ENCODE data around the gene SYMPK. TPM values are rescaled to one million over a fixed set of nuclear protein-coding genes. Genes with fewer than 3 reads are reported as not detected.
A peak's percentile ranks its signal among the peaks of the same experiment; 100 is the strongest.

The SYMPK gene
- total RNA-seq, 2 experiments from 2014 or later = 97.3 to 98.3 TPM

DNA sequence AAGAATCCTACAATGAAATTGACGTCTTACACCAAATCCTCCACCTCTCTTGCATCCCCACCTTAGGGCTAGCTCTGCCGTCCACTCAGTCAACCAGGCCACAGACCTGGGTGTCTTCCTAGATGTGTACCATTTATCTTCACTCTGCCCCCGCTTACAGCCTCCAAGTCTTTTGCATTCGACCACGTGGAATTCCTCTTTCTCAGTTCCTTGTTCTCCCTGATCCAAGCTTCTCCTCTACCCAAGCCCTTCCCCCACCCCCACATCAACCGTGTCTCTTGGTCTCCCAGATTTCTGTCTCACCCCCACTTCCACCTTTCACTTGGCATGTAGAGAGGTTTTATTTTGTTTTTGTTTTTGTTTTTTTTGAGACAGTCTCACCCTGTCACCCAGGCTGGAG, 69.1 kb downstream of the SYMPK start:
- peaks cover 46% of the 10 kb centered on the region for H3K27me3 Mint-ChIP-seq (ENCODE audit: low read depth)
- ChIA-PET POLR2A (no interaction called here), CTCF (interaction anchor here (2.5 to 8.2 kb wide), 2 partner anchors 15 to 25 kb away, joined by 8 to 62 read pairs; partner anchors contain the start of gene SIX5)
- peaks cover 15% of the 10 kb centered on the region for H3K36me3 Mint-ChIP-seq (ENCODE audit: low read depth)
- H3K4me3 Mint-ChIP-seq = no peak overlapping the region
- ATAC-seq (no peak), DNase-seq (no peak)
- H3K9me3 Mint-ChIP-seq (ENCODE audit: insufficient read depth) = no peaks in the 10 kb centered on the region
- peaks cover 29% of the 10 kb centered on the region for H3K4me1 Mint-ChIP-seq (ENCODE audit: low read depth)
- no peak overlapping the region for H3K27ac Mint-ChIP-seq

- POLR2A ChIA-PET = interaction anchor here (0.6 kb wide), 1 partner anchor 77 kb away, joined by 4 read pairs; no protein-coding TSS in a partner anchor
- H3K27ac Mint-ChIP-seq = peak overlapping the region; percentile 84
- peaks cover 22% of the 10 kb centered on the region for H3K36me3 Mint-ChIP-seq (ENCODE audit: low read depth)
- H3K4me1 Mint-ChIP-seq (ENCODE audit: low read depth) = peaks cover 27% of the 10 kb centered on the region
- DNase-seq (no peak), ATAC-seq (no peak)
- peaks cover 50% of the 10 kb centered on the region for H3K27me3 Mint-ChIP-seq (ENCODE audit: low read depth)
- CTCF ChIA-PET = interaction anchor here (1.0 to 8.2 kb wide), 4 partner anchors 14 to 101 kb away, joined by 3 to 62 read pairs (median 10); partner anchors contain the start of genes QPCTL and SIX5
- H3K4me3 Mint-ChIP-seq = peak overlapping the region; percentile 73
- no peaks in the 10 kb centered on the region for H3K9me3 Mint-ChIP-seq (ENCODE audit: insufficient read depth)
Observed at GRCh38 chr19:45793178-45793564, 69.8 kb downstream of the SYMPK start.

- Mint-ChIP-seq H3K27me3 (ENCODE audit: low read depth) (peaks cover 49% of the 10 kb centered on the region), H3K9me3 (ENCODE audit: insufficient read depth) (no peaks in the 10 kb centered on the region), H3K4me1 (ENCODE audit: low read depth) (peaks cover 27% of the 10 kb centered on the region), H3K4me3 (peak within 1 kb of the TSS; percentile 82), H3K27ac (peak within 1 kb of the TSS; percentile 84), H3K36me3 (ENCODE audit: low read depth) (peaks cover 24% of the 10 kb centered on the region)
- DNase-seq = peak; percentile 100
- ChIA-PET CTCF (interaction anchor here (1.0 to 8.2 kb wide), 6 partner anchors 14 to 100 kb away, joined by 3 to 62 read pairs (median 6); partner anchors contain the start of genes QPCTL and SIX5), POLR2A (interaction anchor here (0.6 to 1.2 kb wide), 2 partner anchors 62 to 76 kb away, joined by 4 read pairs; partner anchors contain the start of gene FBXO46)
- peak; percentile 85 for ATAC-seq
Observed at GRCh38 chr19:45792470-45793177, 70.3 kb downstream of the SYMPK start, which contains the start of gene DMWD. Gene DMWD (minus strand): TSS chr19:45792845. CDS start chr19:45792756, 89 bp downstream.

DNA sequence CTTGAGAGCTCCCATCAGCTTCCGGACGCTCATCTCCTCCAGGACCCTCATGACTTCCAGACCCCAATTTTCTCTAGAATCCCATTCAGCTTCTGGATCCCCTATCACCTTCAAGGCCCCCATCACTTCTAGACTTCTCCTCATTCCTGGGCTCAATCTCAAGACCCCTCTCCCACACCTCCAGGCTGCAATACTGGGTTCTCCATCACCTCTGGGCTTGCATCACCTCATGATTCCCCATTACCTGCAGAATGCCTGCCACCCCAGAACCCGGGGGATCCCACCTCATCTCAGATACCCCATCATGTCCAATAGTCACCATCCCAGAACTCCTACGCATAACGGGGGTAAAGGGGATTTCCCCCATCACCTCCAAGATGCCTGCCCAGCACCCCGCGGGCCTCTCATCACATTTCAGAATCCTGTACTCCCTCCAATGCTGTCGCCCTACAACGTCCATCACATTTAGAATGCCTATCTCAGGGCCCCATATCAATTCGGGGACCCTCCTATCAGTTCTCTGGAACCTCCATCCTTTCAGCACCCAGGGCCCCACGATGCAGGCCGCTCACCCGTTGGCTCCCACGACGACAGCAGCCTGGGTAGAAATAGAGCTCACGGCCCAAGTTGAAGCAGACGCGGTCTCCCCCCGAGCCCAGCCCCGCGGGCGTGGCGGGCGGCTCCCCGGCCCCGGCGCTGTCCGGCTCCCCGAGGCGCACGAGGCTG, 71.0 kb downstream of the SYMPK start:
- no peaks in the 10 kb centered on the region for H3K9me3 Mint-ChIP-seq (ENCODE audit: insufficient read depth)
- peaks cover 54% of the 10 kb centered on the region for H3K27me3 Mint-ChIP-seq (ENCODE audit: low read depth)
- peak; percentile 38 for DNase-seq
- POLR2A ChIA-PET = interaction anchor here (0.5 to 1.2 kb wide), 3 partner anchors 22 to 124 kb away, joined by 3 to 6 read pairs (median 4); partner anchors contain the start of genes FBXO46, GIPR and SIX5
- peak overlapping the region; percentile 82 for H3K4me3 Mint-ChIP-seq
- peaks cover 24% of the 10 kb centered on the region for H3K36me3 Mint-ChIP-seq (ENCODE audit: low read depth)
- ATAC-seq = no peak
- H3K4me1 Mint-ChIP-seq (ENCODE audit: low read depth) = peaks cover 27% of the 10 kb centered on the region
- CTCF ChIA-PET = interaction anchor here (1.0 to 8.2 kb wide), 8 partner anchors 8 to 99 kb away, joined by 3 to 62 read pairs (median 6); partner anchors contain the start of genes QPCTL and SIX5
- H3K27ac Mint-ChIP-seq = peak overlapping the region; percentile 84

DNA sequence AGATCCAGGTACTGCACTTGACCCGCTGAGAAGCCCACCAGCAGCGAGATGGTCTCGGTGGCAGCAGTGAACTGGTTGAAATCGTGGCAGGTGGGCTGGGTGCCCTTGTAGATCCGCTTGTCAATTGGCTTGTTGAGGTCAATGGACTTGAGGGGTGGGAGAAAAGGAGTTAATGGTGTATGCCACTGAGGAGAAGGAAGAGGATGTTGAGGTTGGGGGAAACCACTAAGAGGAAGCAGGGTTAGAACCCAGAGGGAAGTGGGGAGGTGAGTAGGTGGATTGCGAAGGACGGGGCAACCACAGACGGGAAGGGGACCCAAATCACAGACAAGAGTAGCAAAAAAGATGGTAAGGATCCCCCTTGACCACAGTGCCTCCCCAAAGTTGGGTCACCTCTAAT, 72.0 kb downstream of the SYMPK start:
- peaks cover 27% of the 10 kb centered on the region for H3K4me1 Mint-ChIP-seq (ENCODE audit: low read depth)
- DNase-seq = peak; percentile 72
- peaks cover 30% of the 10 kb centered on the region for H3K36me3 Mint-ChIP-seq (ENCODE audit: low read depth)
- ChIA-PET POLR2A (interaction anchor here (1.1 to 1.2 kb wide), 2 partner anchors 21 to 60 kb away, joined by 4 to 6 read pairs; partner anchors contain the start of genes FBXO46 and SIX5), CTCF (interaction anchor here (0.8 to 8.2 kb wide), 6 partner anchors 9 to 98 kb away, joined by 3 to 62 read pairs (median 6); partner anchors contain the start of genes QPCTL and SIX5)
- no peak for ATAC-seq
- H3K4me3 Mint-ChIP-seq = peak overlapping the region; percentile 82
- H3K9me3 Mint-ChIP-seq (ENCODE audit: insufficient read depth) = no peaks in the 10 kb centered on the region
- H3K27ac Mint-ChIP-seq = peak overlapping the region; percentile 8
- H3K27me3 Mint-ChIP-seq (ENCODE audit: low read depth) = peaks cover 55% of the 10 kb centered on the region

- ChIA-PET CTCF (interaction anchor here (0.6 to 8.2 kb wide), 5 partner anchors 10 to 224 kb away, joined by 3 to 62 read pairs (median 3); partner anchors contain the start of gene SIX5), POLR2A (no interaction called here)
- H3K27ac Mint-ChIP-seq = no peak overlapping the region
- H3K9me3 Mint-ChIP-seq (ENCODE audit: insufficient read depth) = no peaks in the 10 kb centered on the region
- DNase-seq = no peak
- ATAC-seq = no peak
- H3K27me3 Mint-ChIP-seq (ENCODE audit: low read depth) = peaks cover 46% of the 10 kb centered on the region
- H3K4me3 Mint-ChIP-seq = no peak overlapping the region
- H3K36me3 Mint-ChIP-seq (ENCODE audit: low read depth) = peaks cover 30% of the 10 kb centered on the region
- peaks cover 27% of the 10 kb centered on the region for H3K4me1 Mint-ChIP-seq (ENCODE audit: low read depth)
Observed at GRCh38 chr19:45789035-45789786, 73.7 kb downstream of the SYMPK start.

GRCh38 chr19:45786533-45786894, 76.4 kb downstream of the SYMPK start:
- DNase-seq = no peak
- H3K4me3 Mint-ChIP-seq = no peak overlapping the region
- H3K36me3 Mint-ChIP-seq (ENCODE audit: low read depth) = peaks cover 30% of the 10 kb centered on the region
- H3K9me3 Mint-ChIP-seq (ENCODE audit: insufficient read depth) = no peaks in the 10 kb centered on the region
- ChIA-PET CTCF (interaction anchor here (1.3 kb wide), 1 partner anchor 13 kb away, joined by 4 read pairs; no protein-coding TSS in a partner anchor), POLR2A (no interaction called here)
- H3K27ac Mint-ChIP-seq = no peak overlapping the region
- peaks cover 12% of the 10 kb centered on the region for H3K4me1 Mint-ChIP-seq (ENCODE audit: low read depth)
- ATAC-seq = no peak
- peaks cover 30% of the 10 kb centered on the region for H3K27me3 Mint-ChIP-seq (ENCODE audit: low read depth)

DNA sequence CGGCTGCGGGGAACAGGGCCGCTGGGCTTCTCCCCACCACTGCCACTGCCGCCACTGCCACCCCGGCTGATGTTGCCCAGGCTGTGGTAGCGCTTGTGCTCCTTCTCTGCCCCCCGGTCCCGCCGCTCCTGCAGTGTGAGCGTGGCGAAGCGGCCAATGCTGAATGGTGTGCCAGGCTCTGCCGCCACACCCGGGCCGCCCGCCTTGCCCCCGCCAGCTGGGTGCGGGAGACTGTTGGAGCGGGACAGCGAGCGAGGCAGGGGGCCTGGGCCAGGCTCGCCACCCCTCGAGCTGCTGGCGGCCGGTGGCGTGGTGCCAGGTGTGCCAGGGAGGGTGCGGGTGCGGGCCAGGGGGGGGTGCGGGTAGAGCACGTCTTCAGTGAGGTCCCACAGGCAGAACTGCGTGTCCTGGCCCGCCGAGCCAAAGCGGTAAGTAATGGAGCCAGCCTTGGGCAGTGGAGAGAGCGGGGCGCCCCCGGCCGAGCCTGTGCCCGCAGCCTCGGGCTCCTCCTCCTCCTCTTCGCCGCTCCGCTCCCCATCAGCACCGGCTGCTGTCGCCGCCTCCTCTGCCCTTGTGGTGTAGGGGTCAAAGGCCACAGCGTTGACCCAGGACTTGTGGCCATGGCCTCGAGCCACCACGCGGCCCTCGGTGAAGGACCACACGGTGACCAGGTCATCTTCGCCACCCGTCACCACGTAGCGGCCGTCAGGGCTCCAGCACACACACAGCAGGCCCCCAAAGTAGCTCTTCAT, 77.0 kb downstream of the SYMPK start:
- Mint-ChIP-seq H3K27me3 (ENCODE audit: low read depth) (peaks cover 32% of the 10 kb centered on the region), H3K36me3 (ENCODE audit: low read depth) (peaks cover 29% of the 10 kb centered on the region), H3K4me3 (no peak overlapping the region), H3K9me3 (ENCODE audit: insufficient read depth) (no peaks in the 10 kb centered on the region), H3K27ac (no peak overlapping the region), H3K4me1 (ENCODE audit: low read depth) (peaks cover 6% of the 10 kb centered on the region)
- CTCF ChIA-PET = no interaction called here
- DNase-seq = no peak
- POLR2A ChIA-PET = no interaction called here
- no peak for ATAC-seq

DNA sequence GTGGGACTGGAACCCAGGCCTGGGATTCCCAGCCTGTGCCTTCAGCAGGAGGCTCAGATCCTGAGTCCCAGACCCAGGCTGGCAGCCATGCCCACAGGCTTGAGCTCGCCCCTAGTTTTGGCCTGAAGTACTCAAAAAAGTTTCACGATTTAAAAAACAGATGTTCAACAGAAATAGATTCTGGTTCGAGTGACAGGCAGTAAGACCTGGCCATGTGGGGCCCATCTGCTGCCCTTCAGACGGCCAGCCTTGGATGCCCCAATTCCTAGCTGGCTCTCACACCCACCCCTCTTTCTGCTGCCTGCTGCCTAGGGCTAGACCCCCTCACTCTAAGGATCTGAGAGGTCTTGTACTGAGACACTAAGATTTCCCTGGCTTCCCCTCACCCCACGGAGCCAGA, 77.8 kb downstream of the SYMPK start:
- DNase-seq = no peak
- Mint-ChIP-seq H3K36me3 (ENCODE audit: low read depth) (peaks cover 25% of the 10 kb centered on the region), H3K9me3 (ENCODE audit: insufficient read depth) (no peaks in the 10 kb centered on the region), H3K4me3 (no peak overlapping the region), H3K27me3 (ENCODE audit: low read depth) (peaks cover 39% of the 10 kb centered on the region), H3K4me1 (ENCODE audit: low read depth) (no peaks in the 10 kb centered on the region), H3K27ac (no peak overlapping the region)
- ChIA-PET POLR2A (no interaction called here), CTCF (interaction anchor here (1.3 to 1.6 kb wide), 3 partner anchors 14 to 32 kb away, joined by 3 to 7 read pairs (median 6); partner anchors contain the start of gene SIX5)
- no peak for ATAC-seq

- no peaks in the 10 kb centered on the region for H3K9me3 Mint-ChIP-seq (ENCODE audit: insufficient read depth)
- H3K27me3 Mint-ChIP-seq (ENCODE audit: low read depth) = peaks cover 44% of the 10 kb centered on the region
- ATAC-seq (no peak), DNase-seq (no peak)
- H3K4me3 Mint-ChIP-seq = no peak overlapping the region
- no peak overlapping the region for H3K27ac Mint-ChIP-seq
- ChIA-PET POLR2A (no interaction called here), CTCF (interaction anchor here (1.3 to 1.6 kb wide), 3 partner anchors 15 to 33 kb away, joined by 3 to 7 read pairs (median 6); partner anchors contain the start of gene SIX5)
- H3K36me3 Mint-ChIP-seq (ENCODE audit: low read depth) = peaks cover 18% of the 10 kb centered on the region
- peaks cover 8% of the 10 kb centered on the region for H3K4me1 Mint-ChIP-seq (ENCODE audit: low read depth)
Observed at GRCh38 chr19:45784096-45784495, 78.9 kb downstream of the SYMPK start.
